Measurements from ENCODE around the gene ETV6. TPM values are rescaled to one million over a fixed set of nuclear protein-coding genes. Genes with fewer than 3 reads are reported as not detected.

The ETV6 gene
- total and polyA plus RNA-seq, 2 of the 8 experiments (the other 6 are each of a cell fraction or from before 2014, with no cell fraction given) = 5.5 to 23.9 TPM

GRCh38 chr12:11827091-11828061, 177.9 kb downstream of the ETV6 start (continued):
- TF ChIP-seq RAD21 (IDR thresholded peaks at IDR 0.05 in 1 of 2, conservative IDR thresholded peaks at IDR 0.05 in 1 of 2; ENCODE audit: low read depth in 2 of 2, low read length in 2 of 2) = no peak
- no peak for TF ChIP-seq BCL11A (IDR thresholded peaks at IDR 0.05; ENCODE audit: low read depth in 2 of 2, low read length in 2 of 2)
- no peak for TF ChIP-seq SIX5 (IDR thresholded peaks at IDR 0.05; ENCODE audit: low read depth, low read length)
- no peak for TF ChIP-seq SP2 (IDR thresholded peaks at IDR 0.05; ENCODE audit: low read length)
- no peak for TF ChIP-seq MAX (IDR thresholded peaks at IDR 0.05)
- TF ChIP-seq RFX5 (IDR thresholded peaks at IDR 0.05; ENCODE audit: borderline replicate concordance, low read depth, low read length) = no peak
- no peak for TF ChIP-seq CBX8 (IDR thresholded peaks at IDR 0.05; ENCODE audit: borderline replicate concordance, low read depth, low read length)
- TF ChIP-seq GTF2F1 (IDR thresholded peaks at IDR 0.05; ENCODE audit: borderline replicate concordance, low read depth, low read length) = no peak
- peak; percentile 43 for TF ChIP-seq BACH1 (IDR thresholded peaks at IDR 0.05; ENCODE audit: low read length)

Data from H1 (cell line).